HepG2 (cell line): ENCODE measurements around the gene RTN4. TPM values are rescaled to one million over a fixed set of nuclear protein-coding genes. Genes with fewer than 3 reads are reported as not detected.

Source experiments
- ATAC-seq: fragments of 200-7000 bp; cut with Tn5 transposase; 3 replicates; pipeline ENCODE4 v1.9.1; 2020; ENCODE audit warnings: mild to moderate bottlenecking, moderate library complexity
- BruUV-seq: library from RNA; stranded (reverse); fragments of 400-500 nt; replicated peaks from 2 replicates; lab custom pipeline; 2021; lab: Mats Ljungman, UMichigan
- CTCF ChIA-PET: fragments of 300-600 bp; formaldehyde crosslinking; extraction: SDS; loops from one replicate; lab custom pipeline; 2021; ENCODE audit warnings: low total read pairs, inconsistent platforms, low intra/inter-chr PET ratio; lab: Yijun Ruan, JAX
- POLR2A ChIA-PET: fragments of 350-600 bp; sonication (Branson Sonifier 250); formaldehyde crosslinking; loops from one replicate; lab custom pipeline; 2020; ENCODE audit warnings: antibody characterized with exemption, inconsistent platforms; lab: Yijun Ruan, JAX
- DNase-seq: peaks from one replicate; pipeline ENCODE4 v3.0.0-alpha.2; 2015; ENCODE audit warnings: low spot score
- FAIRE-seq: peaks from 3 replicates; lab custom pipeline; 2011; peaks lifted over from hg19 to GRCh38; lab: Jason Lieb, UNC
- H2AFZ ChIP-seq: one replicate; pipeline ENCODE4 v1.6.1; 2011; ENCODE audit warnings: low read length, inconsistent platforms
- H3K27ac ChIP-seq: fragments of 300-600 bp; 3 replicates; pipeline ENCODE4 v1.8.0; 2011; ENCODE audit warnings: mixed run types, mild to moderate bottlenecking, mixed read lengths, low read length, inconsistent platforms; ENCODE audit not compliant: insufficient read depth; ENCODE audit errors: extremely low read length
- H3K27me3 ChIP-seq, 2 experiments: fragments of 200-600 bp in 1 of 2; 2 replicates in 1 of 2; 3 replicates in 1 of 2; pipeline versions ENCODE4 v1.6.0 to v1.8.0; 2011; ENCODE audit warnings: low read length in 2 of 2, mild to moderate bottlenecking in 2 of 2, moderate library complexity in 2 of 2, inconsistent platforms in 1 of 2; ENCODE audit not compliant: insufficient read depth in 2 of 2, control insufficient read depth in 1 of 2
- H3K36me3 ChIP-seq, 2 experiments: fragments of 200-600 bp in 1 of 2; replicated peaks in 1 of 2; 2 replicates in 1 of 2; 3 replicates in 1 of 2; pipeline versions ENCODE4 v1.5.1 to v1.8.0; 2011; ENCODE audit warnings: low read length in 2 of 2, inconsistent platforms in 1 of 2; ENCODE audit not compliant: insufficient read depth in 2 of 2, control insufficient read depth in 1 of 2
- H3K4me1 ChIP-seq: 2 replicates; pipeline ENCODE4 v1.5.1; 2012; ENCODE audit warnings: low read length, inconsistent platforms; ENCODE audit not compliant: insufficient read depth
- H3K4me2 ChIP-seq: 2 replicates; pipeline ENCODE4 v1.6.0; 2011; ENCODE audit warnings: low read depth, low read length, inconsistent platforms
- H3K4me3 ChIP-seq, 3 experiments: fragments of 200-600 bp in 1 of 3; sonication (generic), shearing (Covaris generic) in 1 of 3; replicated peaks in 1 of 3; 2 replicates each; pipeline ENCODE4 v1.5.1; 2011 to 2016; ENCODE audit warnings: low read length in 3 of 3, inconsistent platforms in 2 of 3, low read depth in 2 of 3, mild to moderate bottlenecking in 2 of 3, control low read depth in 1 of 3, mixed read lengths in 1 of 3; ENCODE audit not compliant: insufficient read depth in 1 of 3
- H3K79me2 ChIP-seq: one replicate; pipeline ENCODE4 v1.6.1; 2011; ENCODE audit warnings: low read length, inconsistent platforms; ENCODE audit not compliant: insufficient read depth
- H3K9ac ChIP-seq: 2 replicates; pipeline ENCODE4 v1.6.0; 2011; ENCODE audit warnings: mild to moderate bottlenecking, low read depth, low read length, inconsistent platforms; ENCODE audit not compliant: insufficient read depth
- H3K9me3 ChIP-seq: 2 replicates; pipeline ENCODE4 v1.5.1; 2012; ENCODE audit warnings: mild to moderate bottlenecking, low read length
- H4K20me1 ChIP-seq: 2 replicates; pipeline ENCODE4 v1.6.0; 2011; ENCODE audit warnings: inconsistent platforms, mild to moderate bottlenecking, low read length, moderate library complexity; ENCODE audit not compliant: insufficient read depth
- AGO1 ChIP-seq: fragments of 200-400 bp; formaldehyde crosslinking; IDR thresholded peaks from 2 replicates; pipeline ENCODE4 v1.6.1; 2017; ENCODE audit warnings: mild to moderate bottlenecking, low read depth, low read length, moderate library complexity; ENCODE audit not compliant: poor library complexity, severe bottlenecking
- GATAD2A ChIP-seq: IDR thresholded peaks from 2 replicates; pipeline ENCODE4 v1.6.1; 2016
- GPN1 ChIP-seq: sonication (generic); formaldehyde crosslinking; IDR thresholded peaks from 2 replicates; pipeline ENCODE4 v1.5.1; 2020; ENCODE audit warnings: missing genetic modification reagents, borderline replicate concordance
- MATR3 ChIP-seq: sonication (generic); formaldehyde crosslinking; IDR thresholded peaks from 2 replicates; pipeline ENCODE4 v1.4.0; 2020; ENCODE audit warnings: missing genetic modification reagents
- STAT5B ChIP-seq: sonication (generic); formaldehyde crosslinking; IDR thresholded peaks from 2 replicates; pipeline ENCODE4 v1.4.0; 2020; ENCODE audit warnings: missing genetic modification reagents
- ZNF430 ChIP-seq: sonication (generic); formaldehyde crosslinking; IDR thresholded peaks from 2 replicates; pipeline ENCODE4 v1.9.0; 2021; ENCODE audit warnings: mild to moderate bottlenecking, missing genetic modification reagents
- ZNF589 ChIP-seq: sonication (generic); formaldehyde crosslinking; conservative IDR thresholded peaks from 2 replicates; pipeline ENCODE4 v1.8.0; 2022; ENCODE audit warnings: mild to moderate bottlenecking, moderate library complexity, missing genetic modification reagents
- WGBS: methylation state at CpG from one replicate; pipeline ENCODE4 v1.1.6; 2017; ENCODE audit warnings: low lambda C conversion rate; 5-methylcytosine and 5-hydroxymethylcytosine counted together
- in situ Hi-C: cut with HindIII; loops from 2 replicates; pipeline ENCODE4 v1.10.0; 2017; ENCODE audit warnings: low pct_unique_long_range_greater_than_20kb; ENCODE audit not compliant: extremely low pct_ligation_motif_present
- intact Hi-C: fragments of 100-400 bp; cut with micrococcal nuclease; formaldehyde crosslinking; loops from one replicate; pipeline ENCODE4 v1.10.0; 2022; ENCODE audit not compliant: unreplicated experiment
- polyA plus RNA-seq, 8 experiments: library from polyadenylated mRNA; depleted of rRNA in 3 of 8; stranded (reverse) in 7 of 8; unstranded in 1 of 8; fragments of >200 nt; fragmentation: Illumina TruSeq in 4 of 8; extraction: Trizol in 4 of 8; gene quantifications; 2 replicates each; pipeline versions ENCODE4 v1.2.1 to v1.2.3, GENCODE V29; 2011 to 2016; ENCODE audit warnings: low read depth in 4 of 8, missing spikeins in 1 of 8, mixed read lengths in 1 of 8; ENCODE audit not compliant: insufficient read depth in 1 of 8
- total RNA-seq, 5 experiments: library from RNA; depleted of rRNA; stranded (reverse); fragments of >200 nt; fragmentation: Illumina TruSeq; extraction: Trizol; gene quantifications; 2 replicates each; pipeline ENCODE4 v1.2.3, GENCODE V29; 2016; ENCODE audit warnings: low read depth in 1 of 5
- TF ChIP-seq, protein P1 (sequence below): sonication (generic); formaldehyde crosslinking; conservative IDR thresholded peaks from 2 replicates; pipeline ENCODE4 v1.4.0; 2020; ENCODE audit warnings: mild to moderate bottlenecking, missing genetic modification reagents, moderate library complexity
- TF ChIP-seq, protein P2 (sequence below), 2 experiments: sonication (generic) in 1 of 2; formaldehyde crosslinking in 1 of 2; IDR thresholded peaks; 2 replicates each; pipeline versions ENCODE4 v1.4.0 to v1.6.1; 2016 to 2020; ENCODE audit warnings: borderline replicate concordance in 1 of 2, low read depth in 1 of 2, mild to moderate bottlenecking in 1 of 2, missing genetic modification reagents in 1 of 2

RTN4 gene
- total and polyA plus RNA-seq, 2 of the 13 experiments (the other 11 are each of a cell fraction or from before 2014, with no cell fraction given): 98.4 to 133 TPM

DNA sequence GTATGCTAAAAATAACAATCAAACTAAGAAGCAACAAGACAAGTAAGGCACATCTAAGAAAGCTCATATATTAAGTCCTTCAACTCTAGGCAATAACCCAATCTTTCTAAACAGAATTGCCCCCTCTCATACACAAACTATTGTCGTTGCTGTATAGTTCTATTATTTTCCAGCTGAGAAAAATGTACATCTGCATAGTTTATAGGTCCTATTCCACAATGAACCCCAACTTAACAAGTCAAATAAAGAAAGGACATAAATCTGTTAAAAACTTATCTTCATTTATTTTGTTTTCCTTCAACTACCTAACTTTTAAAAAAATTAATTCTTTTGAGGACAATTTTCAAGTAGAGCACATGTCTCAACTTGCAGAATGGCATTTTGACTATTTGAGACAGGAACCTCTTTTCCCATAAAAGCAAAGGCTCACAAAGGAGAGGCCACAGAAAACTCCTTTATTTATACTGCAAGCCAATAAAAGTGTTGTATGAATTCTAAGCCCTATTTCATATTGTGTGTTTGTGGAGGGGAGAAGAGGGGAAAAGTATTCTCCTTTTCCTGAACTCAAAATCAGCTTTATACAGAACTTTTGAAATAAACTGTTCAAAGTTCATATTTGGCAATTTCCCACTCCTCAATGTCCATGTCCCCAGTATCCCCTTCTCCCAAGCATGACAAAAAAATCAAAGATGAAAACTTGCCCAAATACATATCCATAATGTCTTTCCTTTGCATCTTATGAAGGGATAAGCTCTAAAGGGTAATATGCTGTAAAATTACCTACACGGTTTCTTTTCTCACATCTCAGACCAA is 37.4 kb downstream of the RTN4 start (continued):
- TF ChIP-seq, protein P1, sequence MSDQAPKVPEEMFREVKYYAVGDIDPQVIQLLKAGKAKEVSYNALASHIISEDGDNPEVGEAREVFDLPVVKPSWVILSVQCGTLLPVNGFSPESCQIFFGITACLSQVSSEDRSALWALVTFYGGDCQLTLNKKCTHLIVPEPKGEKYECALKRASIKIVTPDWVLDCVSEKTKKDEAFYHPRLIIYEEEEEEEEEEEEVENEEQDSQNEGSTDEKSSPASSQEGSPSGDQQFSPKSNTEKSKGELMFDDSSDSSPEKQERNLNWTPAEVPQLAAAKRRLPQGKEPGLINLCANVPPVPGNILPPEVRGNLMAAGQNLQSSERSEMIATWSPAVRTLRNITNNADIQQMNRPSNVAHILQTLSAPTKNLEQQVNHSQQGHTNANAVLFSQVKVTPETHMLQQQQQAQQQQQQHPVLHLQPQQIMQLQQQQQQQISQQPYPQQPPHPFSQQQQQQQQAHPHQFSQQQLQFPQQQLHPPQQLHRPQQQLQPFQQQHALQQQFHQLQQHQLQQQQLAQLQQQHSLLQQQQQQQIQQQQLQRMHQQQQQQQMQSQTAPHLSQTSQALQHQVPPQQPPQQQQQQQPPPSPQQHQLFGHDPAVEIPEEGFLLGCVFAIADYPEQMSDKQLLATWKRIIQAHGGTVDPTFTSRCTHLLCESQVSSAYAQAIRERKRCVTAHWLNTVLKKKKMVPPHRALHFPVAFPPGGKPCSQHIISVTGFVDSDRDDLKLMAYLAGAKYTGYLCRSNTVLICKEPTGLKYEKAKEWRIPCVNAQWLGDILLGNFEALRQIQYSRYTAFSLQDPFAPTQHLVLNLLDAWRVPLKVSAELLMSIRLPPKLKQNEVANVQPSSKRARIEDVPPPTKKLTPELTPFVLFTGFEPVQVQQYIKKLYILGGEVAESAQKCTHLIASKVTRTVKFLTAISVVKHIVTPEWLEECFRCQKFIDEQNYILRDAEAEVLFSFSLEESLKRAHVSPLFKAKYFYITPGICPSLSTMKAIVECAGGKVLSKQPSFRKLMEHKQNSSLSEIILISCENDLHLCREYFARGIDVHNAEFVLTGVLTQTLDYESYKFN (CRISPR knock-in tag): peak; percentile 44; the same call in 1 of the 2 replicates
- no peak for TF ChIP-seq GPN1 (CRISPR knock-in tag)

DNA sequence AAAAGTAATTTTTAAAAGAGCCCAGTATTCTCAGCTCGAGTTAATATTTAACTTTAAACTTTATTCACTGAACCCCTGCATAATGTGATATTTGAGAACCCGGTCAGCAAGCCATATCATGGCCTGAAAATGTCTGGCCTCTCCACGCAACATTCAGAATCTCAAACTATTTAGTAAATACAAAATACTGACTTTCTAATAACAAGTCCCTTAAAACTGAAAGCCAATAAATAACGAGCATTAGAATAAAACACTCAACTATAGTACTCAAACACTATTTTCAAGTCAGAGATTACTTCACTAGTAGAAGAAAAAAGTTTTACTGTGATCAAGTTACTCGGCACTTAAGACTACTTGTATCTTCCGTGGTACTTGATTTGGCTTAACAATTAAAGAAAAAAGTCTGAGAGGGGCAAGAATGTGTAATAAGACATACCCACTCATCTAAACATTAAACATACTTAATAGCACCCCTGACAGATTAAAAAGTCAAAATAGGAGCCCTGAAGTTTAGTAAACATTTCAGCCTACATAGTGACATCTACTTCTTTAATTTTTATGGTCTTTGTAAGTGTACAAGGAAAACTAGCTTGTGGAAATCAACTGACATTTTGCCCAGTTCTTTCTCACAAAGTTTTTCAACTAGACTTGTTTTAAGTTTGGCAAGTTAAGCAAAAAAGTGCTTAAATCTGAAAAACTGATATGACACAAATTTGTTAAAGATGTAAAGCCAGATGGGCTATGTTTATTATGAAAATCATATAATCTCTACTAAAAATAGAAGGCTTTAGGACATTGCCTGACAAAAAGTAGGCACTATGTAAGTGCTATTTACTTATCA is 38.2 kb downstream of the RTN4 start:
- Histone ChIP-seq H3K36me3 (no peaks in the 10 kb centered on the region; a peak in 1 of 5 replicates), H3K9ac (peak overlapping the region; percentile 48), H3K4me1 (peaks cover 65% of the 10 kb centered on the region), H3K4me2 (peak overlapping the region; percentile 71), H3K79me2 (peaks cover 99% of the 10 kb centered on the region), H3K27me3 (no peaks in the 10 kb centered on the region), H2AFZ (no peak overlapping the region), H3K4me3 (peak overlapping the region in 2 of 3 experiments; percentile 38 to 54; a peak in 3 of 6 replicates), H4K20me1 (peaks cover 5% of the 10 kb centered on the region; the same call in 1 of the 2 replicates), H3K27ac (peak overlapping the region; percentile 39), H3K9me3 (no peaks in the 10 kb centered on the region)
- no TSS peak for BruUV-seq
- POLR2A ChIA-PET: interaction anchor here (0.8 to 3.5 kb wide), 2 partner anchors 37 to 39 kb away, joined by 4 to 16 read pairs; partner anchors contain the start of gene RTN4
- CTCF ChIA-PET: no interaction called here
- DNase-seq (peak; percentile 62), ATAC-seq (peak; percentile 72), FAIRE-seq (no peak)
- 15% methylated on average over 6 of the region's 6 CpGs for WGBS
- intact Hi-C loops: loop anchor here (2.0 to 10.0 kb wide), 3 partner anchors 111 to 503 kb away; partner anchors contain the start of gene CFAP36
- in situ Hi-C loops: no loop called here
- TF ChIP-seq ZNF589 (no peak), ZNF430 (CRISPR knock-in tag) (no peak), GATAD2A (CRISPR knock-in tag) (peak; percentile 19; the same call in 1 of the 2 replicates), AGO1 (no peak), STAT5B (CRISPR knock-in tag) (no peak), MATR3 (CRISPR knock-in tag) (no peak)
- TF ChIP-seq, protein P2, sequence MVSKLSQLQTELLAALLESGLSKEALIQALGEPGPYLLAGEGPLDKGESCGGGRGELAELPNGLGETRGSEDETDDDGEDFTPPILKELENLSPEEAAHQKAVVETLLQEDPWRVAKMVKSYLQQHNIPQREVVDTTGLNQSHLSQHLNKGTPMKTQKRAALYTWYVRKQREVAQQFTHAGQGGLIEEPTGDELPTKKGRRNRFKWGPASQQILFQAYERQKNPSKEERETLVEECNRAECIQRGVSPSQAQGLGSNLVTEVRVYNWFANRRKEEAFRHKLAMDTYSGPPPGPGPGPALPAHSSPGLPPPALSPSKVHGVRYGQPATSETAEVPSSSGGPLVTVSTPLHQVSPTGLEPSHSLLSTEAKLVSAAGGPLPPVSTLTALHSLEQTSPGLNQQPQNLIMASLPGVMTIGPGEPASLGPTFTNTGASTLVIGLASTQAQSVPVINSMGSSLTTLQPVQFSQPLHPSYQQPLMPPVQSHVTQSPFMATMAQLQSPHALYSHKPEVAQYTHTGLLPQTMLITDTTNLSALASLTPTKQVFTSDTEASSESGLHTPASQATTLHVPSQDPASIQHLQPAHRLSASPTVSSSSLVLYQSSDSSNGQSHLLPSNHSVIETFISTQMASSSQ (IDR thresholded peaks at IDR 0.05; ENCODE audit: low read depth): peak; percentile 74; the same call in 1 of the 2 replicates
- TF ChIP-seq, protein P2 (CRISPR knock-in tag; IDR thresholded peaks at IDR 0.05; ENCODE audit: borderline replicate concordance): peak; percentile 56; the same call in 1 of the 2 replicates
